Medulla oblongata (tissue), 1 donor: ENCODE data around the gene IL1RAP.

Experiments used
- DNase-seq: peaks from one replicate; pipeline ENCODE4 v3.0.0-alpha.2; 2015; ENCODE audit errors: extremely low spot score

The IL1RAP gene

GRCh38 chr3:190541560-190541959 is 27.7 kb downstream of the IL1RAP start:
- DNase-seq: no peak

GRCh38 chr3:190542846-190543245 is 29.0 kb downstream of the IL1RAP start:
- DNase-seq: no peak

- no peak for DNase-seq
These were observed 29.8 kb downstream of the IL1RAP start for GRCh38 chr3:190543671-190544070.

- no peak for DNase-seq
These were observed 31.3 kb downstream of the IL1RAP start for GRCh38 chr3:190545191-190545590.

- DNase-seq: no peak
These were observed 33.1 kb downstream of the IL1RAP start for GRCh38 chr3:190546881-190547510.

- DNase-seq: no peak
These were observed 34.3 kb downstream of the IL1RAP start for GRCh38 chr3:190548031-190548656.

- no peak for DNase-seq
These were observed 38.1 kb downstream of the IL1RAP start for GRCh38 chr3:190552021-190552420.

- no peak for DNase-seq
These were observed 39.3 kb downstream of the IL1RAP start for GRCh38 chr3:190552969-190553759.

- DNase-seq: no peak
These were observed 40.3 kb downstream of the IL1RAP start for GRCh38 chr3:190554197-190554596.

- DNase-seq: no peak
These were observed 42.5 kb downstream of the IL1RAP start for GRCh38 chr3:190556351-190556750.

- no peak for DNase-seq
These were observed 43.4 kb downstream of the IL1RAP start for GRCh38 chr3:190557296-190557695.

- DNase-seq: no peak
These were observed 44.4 kb downstream of the IL1RAP start for GRCh38 chr3:190558316-190558715.

- DNase-seq: no peak
These were observed 44.9 kb downstream of the IL1RAP start for GRCh38 chr3:190558796-190559195.

GRCh38 chr3:190560013-190560895 is 46.4 kb downstream of the IL1RAP start:
- no peak for DNase-seq

- no peak for DNase-seq
These were observed 49.1 kb downstream of the IL1RAP start for GRCh38 chr3:190562866-190563510.

GRCh38 chr3:190564175-190564574 is 50.3 kb downstream of the IL1RAP start:
- no peak for DNase-seq

- peak; percentile 78 for DNase-seq
These were observed 52.4 kb downstream of the IL1RAP start for GRCh38 chr3:190566043-190566933.

- no peak for DNase-seq
These were observed 54.2 kb downstream of the IL1RAP start for GRCh38 chr3:190568036-190568435.

GRCh38 chr3:190574473-190574872 is 60.6 kb downstream of the IL1RAP start:
- DNase-seq: no peak

GRCh38 chr3:190575437-190576185 is 61.7 kb downstream of the IL1RAP start:
- peak; percentile 49 for DNase-seq
